ENCODE data around the gene FAM107A. TPM values are rescaled to one million over a fixed set of nuclear protein-coding genes. Genes with fewer than 3 reads are reported as not detected.

Gene FAM107A
- total and polyA plus RNA-seq, 2 of the 13 experiments (the other 11 are each of a cell fraction or from before 2014, with no cell fraction given), result not detected

- no peak for TF ChIP-seq PBX3 (CRISPR knock-in tag; IDR thresholded peaks at IDR 0.05; ENCODE audit: borderline replicate concordance)
- TF ChIP-seq CREM (IDR thresholded peaks at IDR 0.05), result 0 out of 2 replicates have a peak, but pooled peaks have one; percentile 14
- TF ChIP-seq CREM (CRISPR knock-in tag; IDR thresholded peaks at IDR 0.05), result no peak
- no peak for TF ChIP-seq YEATS4 (CRISPR knock-in tag; IDR thresholded peaks at IDR 0.05; ENCODE audit: borderline replicate concordance)
- TF ChIP-seq ZNF343 (CRISPR knock-in tag; IDR thresholded peaks at IDR 0.05), result peak; percentile 61; the same call in 1 of the 2 replicates
- TF ChIP-seq U2AF2 (IDR thresholded peaks at IDR 0.05; ENCODE audit: low read depth, low read length), result no peak
- no peak for TF ChIP-seq ZNF576 (CRISPR knock-in tag; IDR thresholded peaks at IDR 0.05)
- TF ChIP-seq IKZF5 (CRISPR knock-in tag; IDR thresholded peaks at IDR 0.05), result no peak
- no peak for TF ChIP-seq ZNF782 (CRISPR knock-in tag; IDR thresholded peaks at IDR 0.05; ENCODE audit: borderline replicate concordance)
- 0 out of 2 replicates have a peak, but pooled peaks have one; percentile 61 for TF ChIP-seq BRD4 (CRISPR knock-in tag; IDR thresholded peaks at IDR 0.05)
- peak; percentile 70; the same call in 1 of the 2 replicates for TF ChIP-seq ZNF547 (CRISPR knock-in tag; IDR thresholded peaks at IDR 0.05)
- 0 out of 2 replicates have a peak, but pooled peaks have one; percentile 53 for TF ChIP-seq GLI4 (CRISPR knock-in tag; IDR thresholded peaks at IDR 0.05; ENCODE audit: borderline replicate concordance)
- TF ChIP-seq MED13 (CRISPR knock-in tag; IDR thresholded peaks at IDR 0.05), result no peak
- TF ChIP-seq ZBED4 (CRISPR knock-in tag; IDR thresholded peaks at IDR 0.05; ENCODE audit: borderline replicate concordance), result no peak
- no peak for TF ChIP-seq TEAD2 (CRISPR knock-in tag; IDR thresholded peaks at IDR 0.05)
- TF ChIP-seq ZNF841 (CRISPR knock-in tag; IDR thresholded peaks at IDR 0.05; ENCODE audit: borderline replicate concordance), result no peak; the same call in 1 of the 2 replicates
- no peak for TF ChIP-seq MED8 (CRISPR knock-in tag; IDR thresholded peaks at IDR 0.05; ENCODE audit: insufficient replicate concordance)
- 0 out of 2 replicates have a peak, but pooled peaks have one; percentile 33 for TF ChIP-seq ARNT2 (CRISPR knock-in tag; IDR thresholded peaks at IDR 0.05; ENCODE audit: low read depth)
- no peak for TF ChIP-seq ZFP41 (CRISPR knock-in tag; IDR thresholded peaks at IDR 0.05; ENCODE audit: borderline replicate concordance)
- TF ChIP-seq KAT8 (CRISPR knock-in tag; IDR thresholded peaks at IDR 0.05), result peak; percentile 44; the same call in 1 of the 2 replicates
- no peak for TF ChIP-seq ADNP (CRISPR knock-in tag; IDR thresholded peaks at IDR 0.05)
- no peak for TF ChIP-seq MBNL3 (CRISPR knock-in tag; conservative IDR thresholded peaks at IDR 0.05)
- TF ChIP-seq SMAD1 (CRISPR knock-in tag; IDR thresholded peaks at IDR 0.05; ENCODE audit: borderline replicate concordance, low read depth), result no peak
These were observed 40.4 kb downstream of the FAM107A start, which contains the start of gene ACOX2 (continued) for GRCh38 chr3:58536501-58537411.

Measured in HepG2 (cell line).